Activated T-helper 1 cell treated with Interleukin-2 at 50 U/mL for 16 hours (primary cell): ENCODE results near the gene MCCD1.
A peak's percentile ranks its signal among the peaks of the same experiment; 100 is the strongest.

Experiments used
- DNase-seq: peaks from one replicate; pipeline ENCODE4 v3.0.0-alpha.2; 2020; ENCODE audit warnings: low read depth

The MCCD1 gene

GRCh38 chr6:31572041-31572911, 43.5 kb downstream of the MCCD1 start, which contains the start of gene LTA:
Gene LTA, plus strand, starts transcription at chr6:31572289. Its CDS starts 454 bp downstream, at chr6:31572743.
- DNase-seq = peak; percentile 63

DNA sequence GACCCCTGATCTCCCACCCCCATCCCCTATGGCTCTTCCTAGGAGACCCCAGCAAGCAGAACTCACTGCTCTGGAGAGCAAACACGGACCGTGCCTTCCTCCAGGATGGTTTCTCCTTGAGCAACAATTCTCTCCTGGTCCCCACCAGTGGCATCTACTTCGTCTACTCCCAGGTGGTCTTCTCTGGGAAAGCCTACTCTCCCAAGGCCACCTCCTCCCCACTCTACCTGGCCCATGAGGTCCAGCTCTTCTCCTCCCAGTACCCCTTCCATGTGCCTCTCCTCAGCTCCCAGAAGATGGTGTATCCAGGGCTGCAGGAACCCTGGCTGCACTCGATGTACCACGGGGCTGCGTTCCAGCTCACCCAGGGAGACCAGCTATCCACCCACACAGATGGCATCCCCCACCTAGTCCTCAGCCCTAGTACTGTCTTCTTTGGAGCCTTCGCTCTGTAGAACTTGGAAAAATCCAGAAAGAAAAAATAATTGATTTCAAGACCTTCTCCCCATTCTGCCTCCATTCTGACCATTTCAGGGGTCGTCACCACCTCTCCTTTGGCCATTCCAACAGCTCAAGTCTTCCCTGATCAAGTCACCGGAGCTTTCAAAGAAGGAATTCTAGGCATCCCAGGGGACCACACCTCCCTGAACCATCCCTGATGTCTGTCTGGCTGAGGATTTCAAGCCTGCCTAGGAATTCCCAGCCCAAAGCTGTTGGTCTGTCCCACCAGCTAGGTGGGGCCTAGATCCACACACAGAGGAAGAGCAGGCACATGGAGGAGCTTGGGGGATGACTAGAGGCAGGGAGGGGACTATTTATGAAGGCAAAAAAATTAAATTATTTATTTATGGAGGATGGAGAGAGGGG, 44.7 kb downstream of the MCCD1 start:
- no peak for DNase-seq

DNA sequence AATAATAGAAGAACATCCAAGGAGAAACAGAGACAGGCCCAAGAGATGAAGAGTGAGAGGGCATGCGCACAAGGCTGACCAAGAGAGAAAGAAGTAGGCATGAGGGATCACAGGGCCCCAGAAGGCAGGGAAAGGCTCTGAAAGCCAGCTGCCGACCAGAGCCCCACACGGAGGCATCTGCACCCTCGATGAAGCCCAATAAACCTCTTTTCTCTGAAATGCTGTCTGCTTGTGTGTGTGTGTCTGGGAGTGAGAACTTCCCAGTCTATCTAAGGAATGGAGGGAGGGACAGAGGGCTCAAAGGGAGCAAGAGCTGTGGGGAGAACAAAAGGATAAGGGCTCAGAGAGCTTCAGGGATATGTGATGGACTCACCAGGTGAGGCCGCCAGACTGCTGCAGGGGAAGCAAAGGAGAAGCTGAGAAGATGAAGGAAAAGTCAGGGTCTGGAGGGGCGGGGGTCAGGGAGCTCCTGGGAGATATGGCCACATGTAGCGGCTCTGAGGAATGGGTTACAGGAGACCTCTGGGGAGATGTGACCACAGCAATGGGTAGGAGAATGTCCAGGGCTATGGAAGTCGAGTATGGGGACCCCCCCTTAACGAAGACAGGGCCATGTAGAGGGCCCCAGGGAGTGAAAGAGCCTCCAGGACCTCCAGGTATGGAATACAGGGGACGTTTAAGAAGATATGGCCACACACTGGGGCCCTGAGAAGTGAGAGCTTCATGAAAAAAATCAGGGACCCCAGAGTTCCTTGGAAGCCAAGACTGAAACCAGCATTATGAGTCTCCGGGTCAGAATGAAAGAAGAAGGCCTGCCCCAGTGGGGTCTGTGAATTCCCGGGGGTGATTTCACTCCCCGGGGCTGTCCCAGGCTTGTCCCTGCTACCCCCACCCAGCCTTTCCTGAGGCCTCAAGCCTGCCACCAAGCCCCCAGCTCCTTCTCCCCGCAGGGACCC, 45.6 kb downstream of the MCCD1 start:
- DNase-seq = no peak

- DNase-seq = peak; percentile 70
Observed at GRCh38 chr6:31575335-31575901, 46.7 kb downstream of the MCCD1 start, which contains the start of gene TNF. Gene TNF, plus strand, starts transcription at chr6:31575565. Its CDS starts 177 bp downstream, at chr6:31575742.

GRCh38 chr6:31575952-31576685, 47.4 kb downstream of the MCCD1 start:
- DNase-seq = no peak

DNA sequence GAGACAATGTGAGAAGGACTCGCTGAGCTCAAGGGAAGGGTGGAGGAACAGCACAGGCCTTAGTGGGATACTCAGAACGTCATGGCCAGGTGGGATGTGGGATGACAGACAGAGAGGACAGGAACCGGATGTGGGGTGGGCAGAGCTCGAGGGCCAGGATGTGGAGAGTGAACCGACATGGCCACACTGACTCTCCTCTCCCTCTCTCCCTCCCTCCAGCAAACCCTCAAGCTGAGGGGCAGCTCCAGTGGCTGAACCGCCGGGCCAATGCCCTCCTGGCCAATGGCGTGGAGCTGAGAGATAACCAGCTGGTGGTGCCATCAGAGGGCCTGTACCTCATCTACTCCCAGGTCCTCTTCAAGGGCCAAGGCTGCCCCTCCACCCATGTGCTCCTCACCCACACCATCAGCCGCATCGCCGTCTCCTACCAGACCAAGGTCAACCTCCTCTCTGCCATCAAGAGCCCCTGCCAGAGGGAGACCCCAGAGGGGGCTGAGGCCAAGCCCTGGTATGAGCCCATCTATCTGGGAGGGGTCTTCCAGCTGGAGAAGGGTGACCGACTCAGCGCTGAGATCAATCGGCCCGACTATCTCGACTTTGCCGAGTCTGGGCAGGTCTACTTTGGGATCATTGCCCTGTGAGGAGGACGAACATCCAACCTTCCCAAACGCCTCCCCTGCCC, 48.3 kb downstream of the MCCD1 start:
- no peak for DNase-seq

DNA sequence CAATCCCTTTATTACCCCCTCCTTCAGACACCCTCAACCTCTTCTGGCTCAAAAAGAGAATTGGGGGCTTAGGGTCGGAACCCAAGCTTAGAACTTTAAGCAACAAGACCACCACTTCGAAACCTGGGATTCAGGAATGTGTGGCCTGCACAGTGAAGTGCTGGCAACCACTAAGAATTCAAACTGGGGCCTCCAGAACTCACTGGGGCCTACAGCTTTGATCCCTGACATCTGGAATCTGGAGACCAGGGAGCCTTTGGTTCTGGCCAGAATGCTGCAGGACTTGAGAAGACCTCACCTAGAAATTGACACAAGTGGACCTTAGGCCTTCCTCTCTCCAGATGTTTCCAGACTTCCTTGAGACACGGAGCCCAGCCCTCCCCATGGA, 48.8 kb downstream of the MCCD1 start:
- no peak for DNase-seq

- no peak for DNase-seq
Observed at GRCh38 chr6:31578184-31579118, 49.7 kb downstream of the MCCD1 start.

DNA sequence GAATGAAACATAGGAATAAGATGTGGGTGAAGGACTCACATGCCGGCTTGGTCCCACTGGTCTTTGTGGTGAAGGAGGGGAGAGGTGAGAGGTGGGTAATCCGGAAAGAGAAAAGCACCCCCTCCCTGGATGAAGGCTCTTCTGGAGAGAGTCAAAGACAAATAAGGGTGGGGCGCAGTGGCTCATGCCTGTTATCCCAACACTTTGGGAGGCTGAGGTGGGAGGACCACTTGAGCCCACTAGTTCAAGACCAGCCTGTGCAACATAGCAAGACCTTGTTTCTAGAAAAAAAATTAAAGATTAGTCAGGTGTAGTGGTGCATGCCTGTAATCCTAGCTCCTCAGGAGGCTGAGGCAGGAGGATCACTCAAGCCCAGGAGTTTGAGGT, 50.4 kb downstream of the MCCD1 start:
- no peak for DNase-seq
